ENCODE results near the gene CD300LF.
A peak's percentile ranks its signal among the peaks of the same experiment; 100 is the strongest.

CD300LF gene

GRCh38 chr17:74745548-74746177 lies 32.9 kb upstream of the CD300LF start:
- no peak for DNase-seq (ENCODE audit: low read depth in 2 of 2)

GRCh38 chr17:74744714-74745547 lies 32.2 kb upstream of the CD300LF start:
- peak; percentile 68 to 82 for DNase-seq (ENCODE audit: low read depth in 2 of 2)

GRCh38 chr17:74744349-74744713 lies 31.6 kb upstream of the CD300LF start:
- DNase-seq (ENCODE audit: low read depth in 2 of 2) = no peak

- DNase-seq (ENCODE audit: low read depth in 2 of 2) = no peak
Observed at GRCh38 chr17:74743755-74744154, 31.0 kb upstream of the CD300LF start.

GRCh38 chr17:74742978-74743545 lies 30.3 kb upstream of the CD300LF start:
- no peak for DNase-seq (ENCODE audit: low read depth in 2 of 2)

- no peak for DNase-seq (ENCODE audit: low read depth in 2 of 2)
Observed at GRCh38 chr17:74742153-74742515, 29.4 kb upstream of the CD300LF start.

- DNase-seq (ENCODE audit: low read depth in 2 of 2) = no peak
Observed at GRCh38 chr17:74740641-74741387, 28.1 kb upstream of the CD300LF start.

- DNase-seq (ENCODE audit: low read depth in 2 of 2) = no peak
Observed at GRCh38 chr17:74740173-74740572, 27.4 kb upstream of the CD300LF start.

GRCh38 chr17:74739227-74739831 lies 26.6 kb upstream of the CD300LF start:
- no peak for DNase-seq (ENCODE audit: low read depth in 2 of 2)

- peak in 1 of 2 donors; percentile 58 for DNase-seq (ENCODE audit: low read depth in 2 of 2)
Observed at GRCh38 chr17:74738051-74738996, 25.6 kb upstream of the CD300LF start.

- DNase-seq (ENCODE audit: low read depth in 2 of 2) = no peak
Observed at GRCh38 chr17:74737299-74738050, 24.8 kb upstream of the CD300LF start.

GRCh38 chr17:74736513-74737298 lies 24.0 kb upstream of the CD300LF start, which contains the start of gene RAB37:
TSS of gene RAB37 (plus strand) at chr17:74737256. CDS start at chr17:74737273, 17 bp downstream.
- peak in 1 of 2 donors; percentile 37 for DNase-seq (ENCODE audit: low read depth in 2 of 2)

- no peak for DNase-seq (ENCODE audit: low read depth in 2 of 2)
Observed at GRCh38 chr17:74734256-74734655, 21.5 kb upstream of the CD300LF start.

- no peak for DNase-seq (ENCODE audit: low read depth in 2 of 2)
Observed at GRCh38 chr17:74733365-74734122, 20.8 kb upstream of the CD300LF start.

GRCh38 chr17:74732042-74732867 lies 19.5 kb upstream of the CD300LF start:
- DNase-seq (ENCODE audit: low read depth in 2 of 2) = no peak

GRCh38 chr17:74731347-74731605 lies 18.6 kb upstream of the CD300LF start:
- DNase-seq (ENCODE audit: low read depth in 2 of 2) = no peak

- DNase-seq (ENCODE audit: low read depth in 2 of 2) = peak in 1 of 2 donors; percentile 34
Observed at GRCh38 chr17:74730491-74731346, 18.0 kb upstream of the CD300LF start.
